GM18867 (cell line): ENCODE data around the gene ZNRF2.
"Not testable (repeated sequence)": the region's sequence is repeated elsewhere in the genome, so short reads cannot be mapped to it uniquely, and the experiment has no call there.

Experiments
- ATAC-seq: cut with Tn5 transposase; IDR thresholded peaks from one replicate; pipeline ENCODE4 v1.9.1; 2021; ENCODE audit warnings: mild to moderate bottlenecking, moderate library complexity; ENCODE audit not compliant: unreplicated experiment

ZNRF2 gene

DNA sequence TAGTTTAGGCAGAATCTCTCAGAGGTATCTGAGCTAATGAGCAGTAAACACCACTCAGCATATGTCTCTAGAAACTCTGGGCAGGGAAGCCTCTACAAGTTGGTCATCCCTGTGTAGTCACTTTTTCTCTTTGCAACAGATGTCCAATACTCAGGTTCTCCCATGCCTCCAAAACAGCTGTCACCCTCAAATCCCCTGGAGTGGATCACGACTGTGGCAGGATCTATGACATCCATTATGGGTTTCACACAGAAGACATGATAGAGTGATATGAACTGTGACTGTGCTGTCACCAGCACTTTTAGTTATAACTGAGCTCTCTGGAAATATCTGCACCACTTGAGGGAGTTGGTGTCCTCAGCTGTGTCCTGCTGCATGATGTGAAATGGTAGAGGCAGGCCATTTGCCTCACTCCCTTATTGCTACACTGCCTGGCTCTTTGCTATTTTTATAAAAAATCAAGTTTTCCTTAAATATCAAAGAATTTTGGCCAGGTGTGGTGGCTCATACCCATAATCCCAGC is 24.1 kb upstream of the ZNRF2 start:
- ATAC-seq = no peak

DNA sequence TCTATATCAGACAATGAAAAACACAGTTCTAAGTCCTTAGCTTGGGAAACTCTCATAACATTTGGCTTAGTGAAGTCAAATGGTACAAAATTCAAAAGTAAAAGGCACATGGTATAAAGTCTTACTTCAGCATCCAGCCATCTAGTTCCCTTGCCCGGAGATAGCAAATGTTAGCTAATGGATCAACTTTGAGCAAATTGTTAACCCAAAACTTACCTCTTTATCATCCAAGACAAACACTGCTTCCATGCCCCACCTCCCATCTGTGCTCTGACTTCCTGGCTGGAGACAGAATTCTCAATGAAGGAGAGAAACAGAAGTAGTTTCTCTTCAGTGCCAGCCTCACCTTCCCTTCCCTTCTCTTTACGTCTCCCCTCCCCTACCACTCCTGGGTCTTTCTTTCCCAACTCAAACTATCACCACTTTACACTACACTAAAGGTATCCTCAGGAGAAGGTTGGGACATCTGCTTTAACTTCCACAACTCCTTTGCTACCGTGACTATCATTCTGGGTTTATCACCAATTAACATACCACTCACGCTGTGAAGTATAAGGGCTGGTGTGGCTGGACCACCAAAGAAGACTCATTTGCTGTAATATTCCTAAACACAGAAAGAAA is 21.2 kb upstream of the ZNRF2 start:
- ATAC-seq = no peak

DNA sequence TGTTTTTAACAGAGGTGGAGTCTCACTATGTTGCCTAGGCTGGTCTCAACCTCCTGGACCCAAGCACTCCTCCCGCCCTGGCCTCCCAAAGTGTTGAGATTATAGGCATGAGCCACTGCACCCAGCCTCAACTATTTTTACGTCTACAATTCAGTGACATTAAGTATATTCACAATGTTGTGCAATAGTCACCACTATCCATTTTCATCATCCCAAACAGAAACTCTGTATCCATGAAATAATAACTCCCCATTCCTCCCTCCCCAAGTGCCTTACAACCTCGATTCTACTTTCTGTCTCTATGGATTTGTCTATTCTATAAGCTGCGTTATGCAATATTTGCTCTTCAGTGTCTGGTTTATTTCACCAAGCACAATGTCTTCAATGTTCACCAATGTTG is 20.3 kb upstream of the ZNRF2 start:
- ATAC-seq = no peak

DNA sequence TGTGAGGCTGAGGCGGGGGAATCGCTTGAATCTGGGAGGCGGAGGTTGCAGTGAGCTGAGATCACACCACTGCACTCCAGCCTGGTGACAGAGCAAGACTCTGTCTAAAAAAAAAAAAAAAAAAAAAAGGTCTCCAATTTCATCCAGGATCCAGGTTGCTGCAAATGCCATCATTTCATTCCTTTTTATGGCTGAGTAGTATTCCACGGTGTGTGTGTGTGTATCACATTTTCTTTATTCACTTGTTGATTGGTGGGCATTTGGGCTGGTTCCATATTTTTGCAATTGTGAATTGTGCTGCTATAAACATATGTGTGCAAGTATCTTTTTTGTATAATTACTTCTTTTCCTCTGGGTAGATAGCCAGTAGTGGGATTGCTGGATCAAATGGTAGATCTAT is 19.2 kb upstream of the ZNRF2 start:
- ATAC-seq = not testable (repeated sequence)

GRCh38 chr7:30266686-30267085 is 17.7 kb upstream of the ZNRF2 start:
- ATAC-seq = no peak

DNA sequence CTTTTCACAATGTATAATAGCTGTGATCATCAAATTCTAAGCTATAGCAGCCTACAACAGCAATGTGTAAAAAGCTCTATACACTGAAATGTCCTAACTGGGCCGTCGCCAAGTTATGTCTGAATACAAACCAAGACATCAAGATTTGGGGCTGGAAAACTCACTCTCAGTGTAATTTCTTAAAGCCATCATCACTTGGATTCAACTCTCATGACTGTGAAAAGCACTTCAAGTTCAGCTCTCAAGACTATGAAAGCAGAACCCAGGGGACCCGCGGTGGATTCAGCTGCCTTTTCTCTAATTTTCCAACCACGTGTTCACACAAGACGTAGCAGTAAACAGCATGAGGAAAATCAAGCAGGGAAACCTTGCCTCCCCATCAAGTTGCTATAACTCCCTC is 15.8 kb upstream of the ZNRF2 start:
- ATAC-seq = no peak

GRCh38 chr7:30269490-30269889 is 14.9 kb upstream of the ZNRF2 start:
- ATAC-seq = no peak

DNA sequence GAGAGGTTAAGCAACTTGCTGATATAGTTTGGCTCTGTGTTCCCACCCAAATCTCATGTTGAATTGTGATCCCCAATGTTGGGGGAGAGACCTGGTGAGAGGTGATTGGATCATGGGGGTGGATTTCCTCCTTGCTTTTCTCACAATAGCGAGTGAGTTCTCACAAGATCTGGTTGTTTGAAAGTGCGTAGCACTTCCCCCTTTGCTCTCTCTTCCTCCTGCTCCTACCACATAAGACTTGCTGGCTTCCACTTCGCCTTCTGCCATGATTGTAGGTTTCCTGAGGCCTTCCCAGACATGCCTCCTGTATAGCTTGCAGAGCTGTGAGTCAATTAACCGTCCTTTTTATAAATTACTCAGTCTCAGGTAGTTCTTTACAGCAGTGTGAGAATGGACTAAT is 13.5 kb upstream of the ZNRF2 start:
- ATAC-seq = no peak

DNA sequence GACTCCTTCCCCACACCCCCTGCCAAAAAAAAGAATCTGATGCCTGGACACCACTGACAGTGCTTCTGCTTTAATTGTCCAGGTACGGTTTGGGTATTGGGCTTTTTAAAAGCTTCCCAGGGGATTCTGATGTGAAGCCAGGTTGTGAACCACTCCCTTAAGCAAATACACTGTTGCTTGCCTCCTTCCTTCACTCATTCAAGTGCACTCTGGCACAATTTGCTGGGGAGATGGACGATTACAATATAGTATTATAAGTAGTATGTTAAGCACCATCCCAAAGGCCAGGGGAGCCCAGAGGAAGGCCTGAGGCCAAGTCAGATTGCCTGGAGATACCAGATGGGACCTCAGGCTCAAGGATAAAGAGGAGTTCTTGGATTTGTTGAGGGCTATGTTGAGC is 12.3 kb upstream of the ZNRF2 start:
- no peak for ATAC-seq

GRCh38 chr7:30273552-30273951 is 10.8 kb upstream of the ZNRF2 start:
- ATAC-seq = no peak

- no peak for ATAC-seq
Measured at GRCh38 chr7:30274641-30275040, 9.8 kb upstream of the ZNRF2 start.

DNA sequence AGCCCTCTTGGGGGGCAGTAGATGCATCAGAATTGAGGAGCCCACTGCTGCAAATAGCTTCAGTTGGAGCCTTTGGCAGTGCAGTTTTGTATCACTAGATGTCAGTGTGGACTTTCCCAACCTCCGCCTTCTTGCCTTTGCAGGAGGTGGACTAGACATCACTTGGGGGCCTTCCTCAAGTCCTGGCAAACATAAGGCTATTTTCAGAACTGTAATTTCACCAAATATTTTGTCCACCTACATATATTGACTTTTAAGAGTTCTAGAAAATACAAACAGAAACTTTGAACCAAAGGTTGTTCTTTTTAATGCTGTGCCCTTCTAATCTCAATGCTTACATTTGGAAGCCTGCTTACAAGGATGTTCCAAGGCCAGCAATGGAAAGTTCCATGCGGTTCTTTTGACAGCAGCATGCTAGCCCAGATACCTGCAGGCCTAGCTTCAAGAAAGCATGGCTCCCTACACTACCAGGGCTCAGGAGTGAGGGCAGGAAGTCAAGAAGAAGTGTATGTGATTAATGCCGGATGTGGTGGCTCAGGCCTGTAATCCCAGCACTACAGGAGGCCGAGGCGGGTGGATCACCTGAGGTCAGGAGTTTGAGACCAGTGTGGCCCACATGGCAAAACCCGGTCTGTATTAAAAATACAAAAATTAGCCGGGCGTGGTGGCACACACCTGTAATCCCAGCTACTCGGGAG is 8.0 kb upstream of the ZNRF2 start:
- no peak for ATAC-seq

- ATAC-seq = no peak
Measured at GRCh38 chr7:30278376-30278775, 6.0 kb upstream of the ZNRF2 start.

DNA sequence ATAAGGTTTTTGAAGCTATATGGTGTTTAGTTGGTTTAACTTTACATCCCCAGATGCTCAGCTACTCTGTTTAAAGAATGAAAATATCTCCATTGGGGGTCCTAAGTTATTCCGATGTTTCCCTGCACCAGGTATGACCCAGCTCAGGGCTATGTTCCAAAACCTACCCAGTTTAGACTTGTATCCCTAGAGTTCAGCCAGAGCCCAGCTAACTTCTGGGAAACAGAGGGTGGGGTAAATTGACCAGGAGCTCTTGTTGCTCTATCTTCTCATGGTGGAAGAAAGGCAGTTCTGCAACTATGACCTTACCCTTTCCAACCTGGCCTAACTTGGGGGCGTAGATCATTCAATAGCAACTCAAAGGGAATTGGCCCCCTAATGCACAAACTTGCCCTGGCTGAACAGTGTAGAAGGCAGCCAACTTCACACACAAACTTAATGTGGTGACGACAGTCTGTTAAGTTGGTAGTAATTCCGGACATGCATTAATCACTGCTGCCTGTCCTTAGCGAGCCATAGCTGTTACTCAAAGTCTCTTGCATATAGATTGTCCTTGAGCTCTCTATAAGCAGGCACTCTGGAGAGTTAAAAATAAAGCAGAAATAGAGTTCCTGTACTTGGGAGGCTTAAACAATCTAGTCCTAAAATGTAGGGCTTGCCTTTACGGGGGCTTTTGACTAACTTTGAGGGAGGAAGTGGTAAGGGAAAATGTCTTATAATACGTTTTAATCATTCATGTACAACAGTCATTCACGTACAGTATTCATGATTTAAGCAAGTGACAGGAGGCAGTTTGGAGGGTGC is 5.3 kb upstream of the ZNRF2 start:
- no peak for ATAC-seq

GRCh38 chr7:30279653-30279904 is 4.8 kb upstream of the ZNRF2 start:
- ATAC-seq = no peak

DNA sequence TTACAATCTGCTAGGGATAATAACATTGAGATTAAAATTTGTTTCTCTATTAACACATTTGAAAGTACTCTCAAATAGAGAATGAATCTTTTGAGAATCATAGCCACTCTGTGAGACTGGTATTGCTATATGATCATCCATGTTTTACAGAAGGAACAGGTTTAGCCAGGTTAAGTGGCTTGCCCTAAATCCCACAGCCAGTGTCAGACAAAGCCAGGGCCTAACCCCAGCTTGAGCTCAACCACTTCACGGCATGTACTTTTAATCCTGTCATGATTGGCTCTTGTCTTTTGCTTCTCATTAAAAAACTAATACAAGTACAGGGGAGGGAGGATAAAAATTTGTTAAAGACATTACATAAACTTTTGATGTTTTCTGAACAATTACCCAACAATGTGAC is 3.8 kb upstream of the ZNRF2 start:
- ATAC-seq = no peak

- no peak for ATAC-seq
Measured at GRCh38 chr7:30281263-30281662, 3.1 kb upstream of the ZNRF2 start.

- ATAC-seq = no peak
Measured at GRCh38 chr7:30281791-30282190, 2.6 kb upstream of the ZNRF2 start.

DNA sequence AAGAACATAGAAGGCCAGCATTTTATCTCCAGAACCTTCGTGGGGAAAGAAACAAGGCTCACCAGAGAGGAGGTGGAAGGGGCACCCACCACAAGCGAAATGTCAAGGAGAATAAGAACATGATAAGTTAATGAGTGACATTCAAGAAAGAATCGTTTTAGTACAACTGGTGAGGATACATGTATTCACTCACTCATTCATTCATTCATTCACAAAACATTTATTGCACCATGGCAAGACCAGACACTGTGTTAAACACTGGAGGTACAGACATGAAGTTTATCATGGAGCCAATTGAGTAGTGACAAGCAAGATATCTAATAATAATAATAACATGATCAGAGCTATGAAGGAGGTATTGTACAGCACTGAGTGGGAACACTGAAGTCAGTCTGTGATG is 1.7 kb upstream of the ZNRF2 start:
- no peak for ATAC-seq

- ATAC-seq = peak; percentile 28
Measured at GRCh38 chr7:30285067-30285535, 704 bp downstream of the ZNRF2 start.

- peak; percentile 8 for ATAC-seq
Measured at GRCh38 chr7:30285536-30286284, 1.3 kb downstream of the ZNRF2 start.
